ENCODE results near the gene CAPN12.

DNA sequence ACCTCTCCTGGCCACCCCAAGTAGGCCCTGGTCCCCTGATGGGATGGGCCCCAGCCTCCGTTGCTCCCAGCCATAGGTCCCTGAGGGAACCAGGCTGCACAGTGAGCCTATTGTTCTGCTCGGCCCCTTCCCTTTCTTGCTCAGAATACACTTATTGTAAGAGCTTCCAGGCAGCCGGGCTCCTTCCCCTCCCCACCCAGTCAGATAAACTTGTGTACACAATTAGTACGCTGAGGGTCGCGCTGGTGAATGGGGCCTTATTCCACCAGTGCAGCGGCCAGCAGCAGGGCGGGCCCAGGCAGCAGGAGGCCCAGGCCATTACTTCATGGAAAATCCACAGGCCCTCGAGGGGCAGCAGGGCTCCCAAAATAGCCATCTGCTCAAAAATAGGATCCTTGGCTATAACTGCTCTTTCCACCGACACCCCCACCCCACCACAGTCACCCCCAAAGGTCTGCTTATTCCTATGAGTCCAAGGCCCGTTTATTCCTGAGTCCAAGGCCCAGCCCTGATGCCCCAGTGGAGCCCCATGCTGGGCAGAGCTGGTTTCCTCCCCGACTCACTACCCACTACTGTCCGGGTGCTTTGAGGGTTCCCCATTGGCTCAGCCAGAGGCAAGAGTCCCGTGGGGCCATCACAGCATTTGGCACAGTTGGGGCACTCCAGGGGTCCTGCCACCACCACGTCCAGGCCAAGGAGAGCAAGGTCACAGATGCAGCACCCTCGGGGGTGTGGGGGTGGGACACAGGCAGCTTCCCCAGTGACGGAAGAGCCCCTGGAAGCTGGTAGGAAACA is 22.1 kb downstream of the CAPN12 start:
- TF ChIP-seq EZH2 (IDR thresholded peaks at IDR 0.05; ENCODE audit: low read length): no peak
- TF ChIP-seq, protein P1, sequence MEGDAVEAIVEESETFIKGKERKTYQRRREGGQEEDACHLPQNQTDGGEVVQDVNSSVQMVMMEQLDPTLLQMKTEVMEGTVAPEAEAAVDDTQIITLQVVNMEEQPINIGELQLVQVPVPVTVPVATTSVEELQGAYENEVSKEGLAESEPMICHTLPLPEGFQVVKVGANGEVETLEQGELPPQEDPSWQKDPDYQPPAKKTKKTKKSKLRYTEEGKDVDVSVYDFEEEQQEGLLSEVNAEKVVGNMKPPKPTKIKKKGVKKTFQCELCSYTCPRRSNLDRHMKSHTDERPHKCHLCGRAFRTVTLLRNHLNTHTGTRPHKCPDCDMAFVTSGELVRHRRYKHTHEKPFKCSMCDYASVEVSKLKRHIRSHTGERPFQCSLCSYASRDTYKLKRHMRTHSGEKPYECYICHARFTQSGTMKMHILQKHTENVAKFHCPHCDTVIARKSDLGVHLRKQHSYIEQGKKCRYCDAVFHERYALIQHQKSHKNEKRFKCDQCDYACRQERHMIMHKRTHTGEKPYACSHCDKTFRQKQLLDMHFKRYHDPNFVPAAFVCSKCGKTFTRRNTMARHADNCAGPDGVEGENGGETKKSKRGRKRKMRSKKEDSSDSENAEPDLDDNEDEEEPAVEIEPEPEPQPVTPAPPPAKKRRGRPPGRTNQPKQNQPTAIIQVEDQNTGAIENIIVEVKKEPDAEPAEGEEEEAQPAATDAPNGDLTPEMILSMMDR (optimal IDR thresholded peaks at IDR 0.05 in 1 of 3, IDR thresholded peaks at IDR 0.05 in 1 of 3, conservative IDR thresholded peaks at IDR 0.05 in 1 of 3; ENCODE audit: extremely low read depth in 1 of 3, insufficient read depth in 2 of 3, low read length in 3 of 3): no peak
